ENCODE data around the gene SRXN1. TPM values are rescaled to one million over a fixed set of nuclear protein-coding genes. Genes with fewer than 3 reads are reported as not detected.

Gene SRXN1
- total RNA-seq, 1 experiment from 2014 or later: 80.8 TPM

DNA sequence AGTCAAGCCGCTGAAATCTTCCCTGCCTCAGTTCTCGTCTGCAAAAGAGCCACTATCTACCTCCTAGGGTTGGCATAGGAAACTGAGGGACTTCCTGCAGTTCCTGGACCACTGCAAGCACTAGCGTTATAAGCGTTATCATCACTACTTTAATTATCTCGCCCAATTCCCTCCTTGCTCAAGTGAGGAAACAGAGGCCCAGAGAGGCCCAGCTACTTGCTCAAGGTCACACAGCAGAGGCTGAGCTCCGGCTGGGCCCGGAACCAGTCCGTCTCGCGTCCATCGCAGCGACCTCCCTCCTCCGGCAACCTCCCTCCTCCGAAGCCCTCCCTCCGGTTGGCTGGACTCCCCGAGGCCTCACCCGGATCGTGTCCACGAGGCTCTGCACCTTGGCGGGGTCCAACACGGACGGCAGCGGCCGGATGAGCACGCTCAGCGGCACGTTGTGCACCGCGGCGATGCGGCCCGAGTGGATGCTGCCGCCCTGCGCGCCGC, 338 bp downstream of the SRXN1 start:
- Histone ChIP-seq H2AFZ (ENCODE audit: low read depth, low read length, poor library complexity, severe bottlenecking) (no peak overlapping the region), H3K27me3 (ENCODE audit: insufficient read depth, low read length) (no peaks in the 10 kb centered on the region), H3K36me3 (ENCODE audit: control insufficient read depth in 1 of 2, insufficient read depth in 2 of 2, low read length in 2 of 2) (peaks cover 14 to 36% of the 10 kb centered on the region in 2 experiments), H3K4me1 (ENCODE audit: control insufficient read depth in 1 of 2, insufficient read depth in 2 of 2, low read length in 2 of 2) (peaks cover 11 to 31% of the 10 kb centered on the region in 2 experiments), H4K20me1 (ENCODE audit: insufficient read depth) (peaks cover 3% of the 10 kb centered on the region; the same call in 1 of the 2 replicates), H3K9ac (ENCODE audit: low read length) (peak overlapping the region; percentile 91), H3K9me2 (ENCODE audit: insufficient read depth) (no peaks in the 10 kb centered on the region), H3K27ac (ENCODE audit: low read depth, low read length) (peak overlapping the region; percentile 92), H3K79me2 (ENCODE audit: insufficient read depth, low read length) (peaks cover 52% of the 10 kb centered on the region), H3K4me2 (ENCODE audit: low read length) (peak overlapping the region; percentile 79), H3K4me3 (replicated peaks in 1 of 2; ENCODE audit: low read depth in 1 of 2, low read length in 2 of 2) (peak overlapping the region; percentile 67 to 98), H3K9me3 (ENCODE audit: control insufficient read depth in 1 of 2, insufficient read depth in 1 of 2, low read depth in 1 of 2, low read length in 2 of 2) (peaks cover 3 to 13% of the 10 kb centered on the region in 2 experiments; a peak in 2 of 4 replicates)
- DNase-seq (ENCODE audit: low read depth, low spot score) (no peak), ATAC-seq (peak; percentile 35)
- peak; percentile 85 for TF ChIP-seq ZFX (IDR thresholded peaks at IDR 0.05)
- TF ChIP-seq POLR2A (IDR thresholded peaks at IDR 0.05; ENCODE audit: borderline replicate concordance, extremely low read depth, insufficient read depth, insufficient read length): no peak
- RAD21 ChIA-PET (ENCODE audit: low non-redundant PET in 1 of 2, low total read pairs in 2 of 2, uncharacterized antibody in 2 of 2, unreplicated experiment in 2 of 2): no interaction called here
- intact Hi-C loops (cut with micrococcal nuclease): loop anchor here (1.0 kb wide), 1 partner anchor 87 kb away; no protein-coding TSS in a partner anchor
- no TSS peak for BruUV-seq (replicated peaks)
- POLR2A ChIA-PET: no interaction called here
- CTCF ChIA-PET: interaction anchor here (2.4 kb wide), 1 partner anchor 15 kb away, joined by 11 read pairs; no protein-coding TSS in a partner anchor

DNA sequence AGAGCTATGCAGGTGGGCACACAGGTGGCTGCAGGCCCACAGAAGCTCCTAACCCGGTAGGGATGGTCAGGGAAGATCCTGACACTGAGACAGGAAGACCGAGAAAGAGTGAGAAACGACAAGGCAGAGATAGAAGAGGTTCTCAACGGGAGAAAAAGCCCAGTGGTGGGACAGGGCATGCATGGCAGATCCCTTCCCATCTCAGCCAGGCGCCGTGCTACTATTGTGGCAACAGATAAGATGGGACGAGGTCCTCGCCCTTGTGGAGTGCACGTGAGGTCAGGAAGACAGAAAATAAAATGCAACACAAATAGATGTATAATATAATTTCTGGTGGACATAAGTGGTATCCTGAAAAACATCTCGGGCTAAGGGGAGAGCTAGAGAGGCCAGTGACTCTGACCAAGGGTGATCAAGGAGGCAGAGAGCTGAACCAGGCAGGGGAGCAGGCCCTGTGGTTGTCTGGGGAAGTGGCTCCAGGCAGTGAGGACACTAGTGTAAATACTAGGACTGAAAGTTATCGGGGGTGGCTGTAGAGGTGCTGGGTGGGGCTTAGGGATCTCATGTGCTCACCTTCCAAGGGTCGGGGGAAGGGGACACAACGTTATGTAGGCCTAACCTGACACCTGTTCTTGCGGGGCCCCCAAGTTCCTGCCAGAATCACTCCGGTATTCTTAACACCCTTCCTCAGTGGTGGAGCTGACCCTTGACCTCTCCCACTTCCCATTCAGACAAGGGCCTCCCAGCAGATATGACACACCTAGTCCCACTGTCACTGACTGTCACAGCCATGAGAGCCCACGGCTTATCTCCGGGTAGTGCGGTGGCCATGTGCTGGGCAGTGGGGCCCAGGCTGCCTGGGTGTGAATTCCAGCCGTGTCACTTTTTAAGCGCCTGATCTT, 1.0 kb downstream of the SRXN1 start:
- H3K27me3 ChIP-seq (ENCODE audit: insufficient read depth, low read length): no peaks in the 10 kb centered on the region
- TF ChIP-seq EZH2 (IDR thresholded peaks at IDR 0.05) (no peak), JUND (IDR thresholded peaks at IDR 0.05) (no peak), RAD21 (IDR thresholded peaks at IDR 0.05; ENCODE audit: low read depth) (no peak), FOSL1 (IDR thresholded peaks at IDR 0.05; ENCODE audit: low read depth) (no peak), EZH2phosphoT487 (IDR thresholded peaks at IDR 0.05; ENCODE audit: borderline replicate concordance) (no peak), ZNF274 (IDR thresholded peaks at IDR 0.05; ENCODE audit: low read depth, low read length) (no peak), YY1 (IDR thresholded peaks at IDR 0.05; ENCODE audit: extremely low read depth, insufficient replicate concordance, low read depth, low read length) (no peak)
- TF ChIP-seq, protein P1, sequence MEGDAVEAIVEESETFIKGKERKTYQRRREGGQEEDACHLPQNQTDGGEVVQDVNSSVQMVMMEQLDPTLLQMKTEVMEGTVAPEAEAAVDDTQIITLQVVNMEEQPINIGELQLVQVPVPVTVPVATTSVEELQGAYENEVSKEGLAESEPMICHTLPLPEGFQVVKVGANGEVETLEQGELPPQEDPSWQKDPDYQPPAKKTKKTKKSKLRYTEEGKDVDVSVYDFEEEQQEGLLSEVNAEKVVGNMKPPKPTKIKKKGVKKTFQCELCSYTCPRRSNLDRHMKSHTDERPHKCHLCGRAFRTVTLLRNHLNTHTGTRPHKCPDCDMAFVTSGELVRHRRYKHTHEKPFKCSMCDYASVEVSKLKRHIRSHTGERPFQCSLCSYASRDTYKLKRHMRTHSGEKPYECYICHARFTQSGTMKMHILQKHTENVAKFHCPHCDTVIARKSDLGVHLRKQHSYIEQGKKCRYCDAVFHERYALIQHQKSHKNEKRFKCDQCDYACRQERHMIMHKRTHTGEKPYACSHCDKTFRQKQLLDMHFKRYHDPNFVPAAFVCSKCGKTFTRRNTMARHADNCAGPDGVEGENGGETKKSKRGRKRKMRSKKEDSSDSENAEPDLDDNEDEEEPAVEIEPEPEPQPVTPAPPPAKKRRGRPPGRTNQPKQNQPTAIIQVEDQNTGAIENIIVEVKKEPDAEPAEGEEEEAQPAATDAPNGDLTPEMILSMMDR (IDR thresholded peaks at IDR 0.05 in 2 of 3, conservative IDR thresholded peaks at IDR 0.05 in 1 of 3; ENCODE audit: borderline replicate concordance in 1 of 3, insufficient read depth in 1 of 3, low read depth in 2 of 3, low read length in 2 of 3): no peak
- TF ChIP-seq, protein P2, sequence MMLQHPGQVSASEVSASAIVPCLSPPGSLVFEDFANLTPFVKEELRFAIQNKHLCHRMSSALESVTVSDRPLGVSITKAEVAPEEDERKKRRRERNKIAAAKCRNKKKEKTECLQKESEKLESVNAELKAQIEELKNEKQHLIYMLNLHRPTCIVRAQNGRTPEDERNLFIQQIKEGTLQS (IDR thresholded peaks at IDR 0.05): no peak
- H3K79me2 ChIP-seq (ENCODE audit: insufficient read depth, low read length): peaks cover 59% of the 10 kb centered on the region
- peak overlapping the region; percentile 91 for H3K9ac ChIP-seq (ENCODE audit: low read length)
- CTCF ChIA-PET: interaction anchor here (2.4 kb wide), 1 partner anchor 15 kb away, joined by 11 read pairs; no protein-coding TSS in a partner anchor
- BruUV-seq (replicated peaks): TSS peak; percentile 42
- H3K4me2 ChIP-seq (ENCODE audit: low read length): peak overlapping the region; percentile 79
- no peaks in the 10 kb centered on the region for H3K9me2 ChIP-seq (ENCODE audit: insufficient read depth)
- ATAC-seq (0 out of 2 replicates have a peak, but pooled peaks have one; percentile 3), DNase-seq (ENCODE audit: low read depth, low spot score) (no peak)
- peaks cover 3% of the 10 kb centered on the region; the same call in 1 of the 2 replicates for H4K20me1 ChIP-seq (ENCODE audit: insufficient read depth)
- H3K4me1 ChIP-seq (ENCODE audit: control insufficient read depth in 1 of 2, insufficient read depth in 2 of 2, low read length in 2 of 2): peaks cover 11 to 38% of the 10 kb centered on the region in 2 experiments
- intact Hi-C loops (cut with micrococcal nuclease): no loop called here
- POLR2A ChIA-PET: no interaction called here
- no peak overlapping the region for H2AFZ ChIP-seq (ENCODE audit: low read depth, low read length, poor library complexity, severe bottlenecking)
- peaks cover 4 to 17% of the 10 kb centered on the region in 2 experiments; a peak in 2 of 4 replicates for H3K9me3 ChIP-seq (ENCODE audit: control insufficient read depth in 1 of 2, insufficient read depth in 1 of 2, low read depth in 1 of 2, low read length in 2 of 2)
- H3K4me3 ChIP-seq (replicated peaks in 1 of 2; ENCODE audit: low read depth in 1 of 2, low read length in 2 of 2): peak overlapping the region; percentile 67 to 98
- peak overlapping the region; percentile 92 for H3K27ac ChIP-seq (ENCODE audit: low read depth, low read length)
- peaks cover 18 to 42% of the 10 kb centered on the region in 2 experiments for H3K36me3 ChIP-seq (ENCODE audit: control insufficient read depth in 1 of 2, insufficient read depth in 2 of 2, low read length in 2 of 2)
- RAD21 ChIA-PET (ENCODE audit: low non-redundant PET in 1 of 2, low total read pairs in 2 of 2, uncharacterized antibody in 2 of 2, unreplicated experiment in 2 of 2): no interaction called here
